Gastrocnemius medialis (tissue), 4 donors: ENCODE measurements around the gene LRP5.

Experiments used
- POLR2A ChIP-seq, 2 donors: fragments of 450-650 bp; IDR thresholded peaks; one replicate each; pipeline ENCODE4 v1.6.1; 2017; ENCODE audit warnings: antibody characterized with exemption in 2 of 2, mild to moderate bottlenecking in 2 of 2, moderate library complexity in 2 of 2
- TF ChIP-seq, protein P1 (sequence below), 5 experiments: fragments of 450-650 bp in 3 of 5; fragments of 200-600 bp in 2 of 5; sonication (generic) in 2 of 5; IDR thresholded peaks in 4 of 5; conservative IDR thresholded peaks in 1 of 5; 1 replicate in 4 of 5; 2 replicates in 1 of 5; pipeline ENCODE4 v1.5.1; 2016 to 2019; ENCODE audit warnings: antibody characterized with exemption in 5 of 5, mild to moderate bottlenecking in 3 of 5, moderate library complexity in 3 of 5

DNA sequence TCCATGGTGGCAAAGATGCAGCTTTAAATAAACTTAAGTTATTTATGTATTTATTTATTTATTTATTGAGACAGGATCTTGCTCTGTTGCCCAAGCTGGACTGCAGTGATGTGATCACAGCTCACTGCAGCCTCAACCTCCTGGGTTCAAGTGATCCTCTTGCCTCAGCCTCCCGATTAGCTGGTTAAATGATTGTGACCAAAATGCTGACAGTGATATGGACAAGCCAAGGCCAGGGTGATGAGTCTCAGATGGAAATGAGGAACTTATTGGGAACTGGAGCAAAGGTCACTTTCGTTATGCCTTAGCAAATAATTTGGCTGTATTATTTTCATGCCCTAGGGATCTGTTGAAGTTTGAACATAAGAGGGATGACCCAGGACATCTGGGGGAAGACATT, 9.3 kb upstream of the LRP5 start:
- TF ChIP-seq, protein P1, sequence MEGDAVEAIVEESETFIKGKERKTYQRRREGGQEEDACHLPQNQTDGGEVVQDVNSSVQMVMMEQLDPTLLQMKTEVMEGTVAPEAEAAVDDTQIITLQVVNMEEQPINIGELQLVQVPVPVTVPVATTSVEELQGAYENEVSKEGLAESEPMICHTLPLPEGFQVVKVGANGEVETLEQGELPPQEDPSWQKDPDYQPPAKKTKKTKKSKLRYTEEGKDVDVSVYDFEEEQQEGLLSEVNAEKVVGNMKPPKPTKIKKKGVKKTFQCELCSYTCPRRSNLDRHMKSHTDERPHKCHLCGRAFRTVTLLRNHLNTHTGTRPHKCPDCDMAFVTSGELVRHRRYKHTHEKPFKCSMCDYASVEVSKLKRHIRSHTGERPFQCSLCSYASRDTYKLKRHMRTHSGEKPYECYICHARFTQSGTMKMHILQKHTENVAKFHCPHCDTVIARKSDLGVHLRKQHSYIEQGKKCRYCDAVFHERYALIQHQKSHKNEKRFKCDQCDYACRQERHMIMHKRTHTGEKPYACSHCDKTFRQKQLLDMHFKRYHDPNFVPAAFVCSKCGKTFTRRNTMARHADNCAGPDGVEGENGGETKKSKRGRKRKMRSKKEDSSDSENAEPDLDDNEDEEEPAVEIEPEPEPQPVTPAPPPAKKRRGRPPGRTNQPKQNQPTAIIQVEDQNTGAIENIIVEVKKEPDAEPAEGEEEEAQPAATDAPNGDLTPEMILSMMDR (IDR thresholded peaks at IDR 0.05 in 4 of 5, conservative IDR thresholded peaks at IDR 0.05 in 1 of 5): no peak
- no peak for TF ChIP-seq POLR2A (IDR thresholded peaks at IDR 0.05)
